ENCODE measurements around the gene OXTR.
A peak's percentile ranks its signal among the peaks of the same experiment; 100 is the strongest.

OXTR gene

DNA sequence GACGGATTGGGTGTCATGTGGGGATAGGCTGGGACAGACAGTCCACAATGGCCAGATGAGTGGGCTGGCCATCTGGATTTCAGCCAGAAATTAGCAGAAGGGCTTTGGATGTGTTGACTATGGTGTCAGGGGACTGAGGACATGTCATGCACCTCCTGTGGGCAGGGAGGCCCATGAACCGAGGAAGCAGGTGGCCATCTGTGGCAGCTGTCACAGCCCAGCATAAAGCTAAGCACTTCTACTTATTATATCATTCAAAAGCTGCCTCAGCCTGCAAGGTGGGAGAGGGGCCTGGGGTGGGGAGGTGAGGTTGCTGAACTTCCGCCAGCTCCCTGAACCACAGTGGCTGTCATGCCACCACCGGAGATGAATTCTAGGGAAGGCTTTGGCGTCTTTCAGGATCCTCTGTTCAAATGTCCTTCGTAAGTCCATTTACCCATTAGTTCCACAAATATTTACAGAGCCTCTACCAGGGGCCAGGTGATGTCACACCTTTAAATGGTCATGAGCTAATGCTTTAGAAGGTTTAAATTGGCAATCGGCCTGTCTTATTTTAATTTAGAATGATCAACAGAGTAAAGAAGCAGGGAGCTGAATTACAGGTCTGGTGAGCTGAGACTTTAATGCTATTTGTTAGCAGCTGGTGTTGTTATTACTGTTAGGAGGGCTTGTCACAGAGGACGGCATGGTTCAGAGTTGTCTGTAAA, 59.5 kb downstream of the OXTR start:
- Histone ChIP-seq H3K4me3 (replicated peaks; ENCODE audit: low read depth, low read length) (no peak overlapping the region), H3K27me3 (replicated peaks; ENCODE audit: control insufficient read depth, insufficient read depth, low read length) (no peaks in the 10 kb centered on the region; the same call in 1 of the 2 replicates), H3K36me3 (ENCODE audit: control insufficient read depth, insufficient read depth, low read length) (no peaks in the 10 kb centered on the region)
- no peak for DNase-seq (ENCODE audit: extremely low read depth, insufficient read length)
- TF ChIP-seq, protein P1, sequence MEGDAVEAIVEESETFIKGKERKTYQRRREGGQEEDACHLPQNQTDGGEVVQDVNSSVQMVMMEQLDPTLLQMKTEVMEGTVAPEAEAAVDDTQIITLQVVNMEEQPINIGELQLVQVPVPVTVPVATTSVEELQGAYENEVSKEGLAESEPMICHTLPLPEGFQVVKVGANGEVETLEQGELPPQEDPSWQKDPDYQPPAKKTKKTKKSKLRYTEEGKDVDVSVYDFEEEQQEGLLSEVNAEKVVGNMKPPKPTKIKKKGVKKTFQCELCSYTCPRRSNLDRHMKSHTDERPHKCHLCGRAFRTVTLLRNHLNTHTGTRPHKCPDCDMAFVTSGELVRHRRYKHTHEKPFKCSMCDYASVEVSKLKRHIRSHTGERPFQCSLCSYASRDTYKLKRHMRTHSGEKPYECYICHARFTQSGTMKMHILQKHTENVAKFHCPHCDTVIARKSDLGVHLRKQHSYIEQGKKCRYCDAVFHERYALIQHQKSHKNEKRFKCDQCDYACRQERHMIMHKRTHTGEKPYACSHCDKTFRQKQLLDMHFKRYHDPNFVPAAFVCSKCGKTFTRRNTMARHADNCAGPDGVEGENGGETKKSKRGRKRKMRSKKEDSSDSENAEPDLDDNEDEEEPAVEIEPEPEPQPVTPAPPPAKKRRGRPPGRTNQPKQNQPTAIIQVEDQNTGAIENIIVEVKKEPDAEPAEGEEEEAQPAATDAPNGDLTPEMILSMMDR (IDR thresholded peaks at IDR 0.05; ENCODE audit: insufficient read depth, low read length, poor library complexity, severe bottlenecking), result no peak

DNA sequence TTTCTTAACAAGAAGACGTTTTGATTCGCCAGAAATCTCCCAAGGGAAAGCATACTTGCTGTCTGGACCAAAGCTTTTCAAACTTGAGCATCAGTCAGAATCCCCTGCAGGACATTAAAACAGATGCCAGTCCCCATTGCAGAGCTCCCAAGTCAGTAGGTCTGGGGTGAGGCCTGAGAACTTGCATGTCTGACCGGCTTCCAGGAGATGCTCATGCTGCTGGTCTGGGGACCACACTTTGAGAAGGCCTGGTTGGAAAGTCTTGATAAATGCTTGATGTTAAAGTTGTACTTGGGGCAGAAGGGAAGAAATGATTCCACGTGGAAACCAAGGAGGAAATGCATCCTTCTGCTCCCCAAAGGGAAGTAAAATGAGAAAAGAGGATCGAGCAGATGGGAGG, 60.1 kb downstream of the OXTR start:
- DNase-seq (ENCODE audit: extremely low read depth, insufficient read length), result no peak
- H3K27me3 ChIP-seq (replicated peaks; ENCODE audit: control insufficient read depth, insufficient read depth, low read length), result no peaks in the 10 kb centered on the region; the same call in 1 of the 2 replicates

DNA sequence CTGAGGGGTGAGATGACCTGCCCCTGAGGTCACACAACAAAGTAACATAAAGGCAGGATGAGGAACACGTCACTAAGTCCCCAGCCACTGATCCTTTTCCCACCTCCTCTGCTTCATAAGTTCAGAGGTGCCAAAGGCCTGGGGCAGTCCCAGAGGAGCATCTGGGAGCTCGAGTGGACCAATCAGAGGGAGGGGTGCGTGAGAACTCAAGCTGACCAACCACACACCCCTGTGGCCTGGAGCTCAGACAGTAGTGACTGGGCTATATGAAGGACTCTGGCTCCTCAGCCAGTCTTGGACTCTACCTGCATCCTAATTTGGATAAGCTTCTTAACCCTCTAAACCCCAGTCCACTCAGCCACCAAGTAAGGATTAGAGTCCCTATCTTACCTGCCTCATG, 63.8 kb downstream of the OXTR start:
- DNase-seq (ENCODE audit: extremely low read depth, insufficient read length), result no peak
- H3K36me3 ChIP-seq (ENCODE audit: control insufficient read depth, insufficient read depth, low read length), result no peaks in the 10 kb centered on the region
- TF ChIP-seq, protein P1 (IDR thresholded peaks at IDR 0.05; ENCODE audit: insufficient read depth, low read length, poor library complexity, severe bottlenecking), result no peak
- H3K27me3 ChIP-seq (replicated peaks; ENCODE audit: control insufficient read depth, insufficient read depth, low read length), result no peaks in the 10 kb centered on the region
- no peak overlapping the region for H3K4me3 ChIP-seq (replicated peaks; ENCODE audit: low read depth, low read length)

More for the DNA sequence above, 60.1 kb downstream of the OXTR start:
- no peaks in the 10 kb centered on the region for H3K36me3 ChIP-seq (ENCODE audit: control insufficient read depth, insufficient read depth, low read length)
- TF ChIP-seq, protein P1 (IDR thresholded peaks at IDR 0.05; ENCODE audit: insufficient read depth, low read length, poor library complexity, severe bottlenecking), result no peak
- H3K4me3 ChIP-seq (replicated peaks; ENCODE audit: low read depth, low read length), result no peak overlapping the region

DNA sequence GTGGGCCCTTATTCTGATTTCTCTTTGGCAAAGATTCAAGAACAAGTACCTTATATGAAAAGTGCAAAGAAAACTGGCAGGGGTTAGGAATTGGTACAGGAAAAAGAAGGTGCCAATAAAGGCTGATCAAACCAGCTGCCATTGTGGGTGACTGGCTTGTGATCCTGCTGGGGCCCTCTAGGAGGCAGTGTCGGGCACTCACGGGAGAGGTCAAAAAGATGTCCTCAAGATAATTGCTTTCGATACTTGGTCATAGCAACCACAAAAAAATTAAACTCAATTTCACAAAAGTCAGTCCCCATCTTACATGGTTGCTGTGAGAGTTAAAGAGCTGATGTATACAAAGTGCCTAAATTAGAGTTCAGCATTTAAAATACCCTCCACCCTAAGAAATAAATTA, 66.9 kb downstream of the OXTR start:
- no peak for DNase-seq (ENCODE audit: extremely low read depth, insufficient read length)
- Histone ChIP-seq H3K4me3 (replicated peaks; ENCODE audit: low read depth, low read length) (no peak overlapping the region), H3K36me3 (ENCODE audit: control insufficient read depth, insufficient read depth, low read length) (no peaks in the 10 kb centered on the region), H3K27me3 (replicated peaks; ENCODE audit: control insufficient read depth, insufficient read depth, low read length) (no peaks in the 10 kb centered on the region)
- TF ChIP-seq, protein P1 (IDR thresholded peaks at IDR 0.05; ENCODE audit: insufficient read depth, low read length, poor library complexity, severe bottlenecking), result peak; percentile 61

Measured in GM06990 (cell line).